GM23338 (cell line): ENCODE data around the gene SLIT1. TPM values are rescaled to one million over a fixed set of nuclear protein-coding genes. Genes with fewer than 3 reads are reported as not detected.

ENCODE experiments used
- ATAC-seq: fragments of 200-7000 bp; cut with Tn5 transposase; 3 replicates; pipeline ENCODE4 v1.9.1; 2020
- DNase-seq: peaks from one replicate; pipeline ENCODE4 v3.0.0-alpha.2; 2015; ENCODE audit warnings: low spot score
- H2AFZ ChIP-seq: fragments of 200-600 bp; sonication (generic); 2 replicates; pipeline ENCODE4 v1.8.0; 2016; ENCODE audit warnings: antibody characterized with exemption, mild to moderate bottlenecking, moderate library complexity
- H3F3A ChIP-seq: fragments of 200-600 bp; sonication (generic); replicated peaks from 2 replicates; pipeline ENCODE4 v1.8.0; 2017; ENCODE audit warnings: antibody characterized with exemption, mixed run types, low read depth
- H3K27ac ChIP-seq: fragments of 200-600 bp; sonication (generic); 2 replicates; pipeline ENCODE4 v1.6.1; 2016; ENCODE audit warnings: low read depth
- H3K27me3 ChIP-seq: fragments of 200-600 bp; sonication (generic); 2 replicates; pipeline ENCODE4 v1.8.0; 2016; ENCODE audit warnings: mild to moderate bottlenecking, mixed run types, moderate library complexity; ENCODE audit not compliant: insufficient read depth
- H3K36me3 ChIP-seq: fragments of 200-600 bp; sonication (generic); 2 replicates; pipeline ENCODE4 v1.8.0; 2016; ENCODE audit warnings: mild to moderate bottlenecking; ENCODE audit not compliant: insufficient read depth
- H3K4me1 ChIP-seq: fragments of 200-600 bp; sonication (generic); 2 replicates; pipeline ENCODE4 v1.8.0; 2016; ENCODE audit warnings: mild to moderate bottlenecking, moderate library complexity; ENCODE audit not compliant: insufficient read depth
- H3K4me2 ChIP-seq: fragments of 200-600 bp; sonication (generic); 2 replicates; pipeline ENCODE4 v1.7.1; 2017; ENCODE audit warnings: mixed run types
- H3K4me3 ChIP-seq: fragments of 200-600 bp; sonication (generic); 2 replicates; pipeline ENCODE4 v1.6.1; 2016; ENCODE audit warnings: mixed run types
- H3K79me2 ChIP-seq: fragments of 200-600 bp; sonication (generic); replicated peaks from 2 replicates; pipeline ENCODE4 v1.8.0; 2017; ENCODE audit warnings: mild to moderate bottlenecking; ENCODE audit not compliant: insufficient read depth
- H3K9me2 ChIP-seq: fragments of 200-600 bp; sonication (generic); 2 replicates; pipeline ENCODE4 v1.8.0; 2017; ENCODE audit not compliant: insufficient read depth
- H4K20me1 ChIP-seq: fragments of 200-600 bp; sonication (generic); replicated peaks from 2 replicates; pipeline ENCODE4 v1.8.0; 2017; ENCODE audit warnings: mild to moderate bottlenecking; ENCODE audit not compliant: insufficient read depth
- H3K27ac Mint-ChIP-seq: 2 replicates; pipeline ENCODE4 v1.8.0; 2020; ENCODE audit warnings: inconsistent platforms, mild to moderate bottlenecking, moderate library complexity, mixed read lengths
- H3K27me3 Mint-ChIP-seq: 3 replicates; pipeline ENCODE4 v1.8.0; 2022; ENCODE audit warnings: low read depth, mild to moderate bottlenecking, moderate library complexity, mixed read lengths, inconsistent platforms; ENCODE audit not compliant: insufficient read depth, poor library complexity
- H3K36me3 Mint-ChIP-seq: 3 replicates; pipeline ENCODE4 v1.8.0; 2021; ENCODE audit warnings: low read depth, mild to moderate bottlenecking, inconsistent platforms, moderate library complexity, mixed read lengths
- H3K4me1 Mint-ChIP-seq: 3 replicates; pipeline ENCODE4 v1.8.0; 2020; ENCODE audit warnings: mild to moderate bottlenecking, inconsistent platforms, mixed read lengths
- H3K4me3 Mint-ChIP-seq: 3 replicates; pipeline ENCODE4 v1.8.0; 2021; ENCODE audit warnings: moderate library complexity, mild to moderate bottlenecking, inconsistent platforms, mixed read lengths
- H3K9me3 Mint-ChIP-seq: 3 replicates; pipeline ENCODE4 v1.8.0; 2020; ENCODE audit warnings: moderate library complexity, mild to moderate bottlenecking, inconsistent platforms, mixed read lengths
- CREB1 ChIP-seq: fragments of 250-450 bp; sonication (Bioruptor Pico); IDR thresholded peaks from 2 replicates; pipeline ENCODE4 v1.5.0; 2020; ENCODE audit warnings: low read depth, mild to moderate bottlenecking, moderate library complexity
- EZH2 ChIP-seq: fragments of 200-600 bp; sonication (generic); IDR thresholded peaks from one replicate; pipeline ENCODE4 v1.8.0; 2017; ENCODE audit warnings: antibody characterized with exemption, mild to moderate bottlenecking, low read depth; ENCODE audit not compliant: unreplicated experiment
- JUNB ChIP-seq: IDR thresholded peaks from one replicate; pipeline ENCODE4 v1.6.1; 2016; ENCODE audit warnings: antibody characterized with exemption; ENCODE audit not compliant: unreplicated experiment
- NANOG ChIP-seq: IDR thresholded peaks from 2 replicates; pipeline ENCODE4 v1.6.1; 2016; ENCODE audit warnings: antibody characterized with exemption, borderline replicate concordance
- POLR2AphosphoS5 ChIP-seq: IDR thresholded peaks from 2 replicates; pipeline ENCODE4 v1.6.1; 2016; ENCODE audit warnings: antibody characterized with exemption, low read depth
- STAT1 ChIP-seq: IDR thresholded peaks from one replicate; pipeline ENCODE4 v1.6.1; 2016; ENCODE audit warnings: antibody characterized with exemption; ENCODE audit not compliant: unreplicated experiment
- ZNF114 ChIP-seq: fragments of 250-450 bp; sonication (Bioruptor Pico); IDR thresholded peaks from 2 replicates; pipeline ENCODE4 v1.5.0; 2020; ENCODE audit warnings: mild to moderate bottlenecking, moderate library complexity
- ZNF331 ChIP-seq: fragments of 250-450 bp; sonication (Bioruptor Pico); IDR thresholded peaks from 2 replicates; pipeline ENCODE4 v1.5.0; 2020; ENCODE audit warnings: low read depth, mild to moderate bottlenecking, moderate library complexity
- polyA plus RNA-seq: library from polyadenylated mRNA; unstranded; fragments of >200 nt; fragmentation: Nextera tagmentation; extraction: Ambion mirVana; gene quantifications from 2 replicates; pipeline ENCODE4 v1.2.1, GENCODE V29; 2016
- total RNA-seq: library from RNA; depleted of rRNA; stranded (reverse); fragments of >200 nt; shearing (Covaris generic); gene quantifications from 2 replicates; pipeline ENCODE4 v1.2.3, GENCODE V29; 2014
- TF ChIP-seq, protein P1 (sequence below), 2 experiments: fragments of 200-600 bp in 1 of 2; sonication (generic) in 1 of 2; conservative IDR thresholded peaks; 2 replicates each; pipeline versions ENCODE4 v1.5.1 to v1.6.1; 2016 to 2017; ENCODE audit warnings: antibody characterized with exemption in 2 of 2, low read depth in 2 of 2, mild to moderate bottlenecking in 2 of 2, moderate library complexity in 1 of 2
- TF ChIP-seq, protein P2 (sequence below): IDR thresholded peaks from 2 replicates; pipeline ENCODE4 v1.6.1; 2016; ENCODE audit warnings: antibody characterized with exemption
- TF ChIP-seq, protein P3 (sequence below): fragments of 250-450 bp; sonication (Bioruptor Pico); IDR thresholded peaks from 2 replicates; pipeline ENCODE4 v1.5.0; 2020; ENCODE audit warnings: mild to moderate bottlenecking, moderate library complexity

The SLIT1 gene
- total and polyA plus RNA-seq, 2 experiments from 2014 or later: 0.76 to 1.7 TPM

DNA sequence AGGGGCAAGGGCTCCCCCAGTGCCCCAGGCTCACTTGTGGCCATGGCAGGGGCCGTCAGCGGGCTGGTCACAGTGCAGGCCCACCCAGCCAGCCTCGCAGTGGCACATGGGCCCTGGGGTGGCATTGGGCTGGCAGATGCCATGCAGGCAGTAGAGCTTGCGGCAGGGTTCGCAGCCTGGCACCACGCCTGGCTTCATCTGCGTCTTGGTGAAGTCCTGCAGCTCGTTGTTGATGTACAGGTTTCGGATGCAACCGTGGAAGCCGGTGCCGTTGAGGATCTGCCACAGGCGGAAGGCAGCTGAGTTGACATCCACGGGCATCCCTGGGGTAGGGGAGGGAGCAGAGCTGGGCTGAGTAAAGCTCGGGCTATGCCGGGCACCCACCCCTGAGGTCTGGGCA lies 183.1 kb downstream of the SLIT1 start:
- Histone ChIP-seq H3K4me1 (no peaks in the 10 kb centered on the region; the same call in 1 of the 2 replicates), H2AFZ (no peak overlapping the region), H3K27me3 (no peaks in the 10 kb centered on the region), H3K36me3 (no peaks in the 10 kb centered on the region; the same call in 1 of the 2 replicates), H3K4me2 (no peak overlapping the region), H3K79me2 (no peaks in the 10 kb centered on the region), H3K9me2 (no peaks in the 10 kb centered on the region), H3F3A (no peaks in the 10 kb centered on the region), H4K20me1 (no peaks in the 10 kb centered on the region), H3K27ac (no peak overlapping the region), H3K4me3 (no peak overlapping the region)
- TF ChIP-seq POLR2AphosphoS5 (no peak), STAT1 (no peak), CREB1 (CRISPR knock-in tag) (no peak), ZNF114 (CRISPR knock-in tag) (no peak), JUNB (no peak), ZNF331 (CRISPR knock-in tag) (no peak), EZH2 (no peak), NANOG (no peak)
- TF ChIP-seq, protein P1, sequence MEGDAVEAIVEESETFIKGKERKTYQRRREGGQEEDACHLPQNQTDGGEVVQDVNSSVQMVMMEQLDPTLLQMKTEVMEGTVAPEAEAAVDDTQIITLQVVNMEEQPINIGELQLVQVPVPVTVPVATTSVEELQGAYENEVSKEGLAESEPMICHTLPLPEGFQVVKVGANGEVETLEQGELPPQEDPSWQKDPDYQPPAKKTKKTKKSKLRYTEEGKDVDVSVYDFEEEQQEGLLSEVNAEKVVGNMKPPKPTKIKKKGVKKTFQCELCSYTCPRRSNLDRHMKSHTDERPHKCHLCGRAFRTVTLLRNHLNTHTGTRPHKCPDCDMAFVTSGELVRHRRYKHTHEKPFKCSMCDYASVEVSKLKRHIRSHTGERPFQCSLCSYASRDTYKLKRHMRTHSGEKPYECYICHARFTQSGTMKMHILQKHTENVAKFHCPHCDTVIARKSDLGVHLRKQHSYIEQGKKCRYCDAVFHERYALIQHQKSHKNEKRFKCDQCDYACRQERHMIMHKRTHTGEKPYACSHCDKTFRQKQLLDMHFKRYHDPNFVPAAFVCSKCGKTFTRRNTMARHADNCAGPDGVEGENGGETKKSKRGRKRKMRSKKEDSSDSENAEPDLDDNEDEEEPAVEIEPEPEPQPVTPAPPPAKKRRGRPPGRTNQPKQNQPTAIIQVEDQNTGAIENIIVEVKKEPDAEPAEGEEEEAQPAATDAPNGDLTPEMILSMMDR (conservative IDR thresholded peaks at IDR 0.05; ENCODE audit: low read depth in 2 of 2): no peak
- TF ChIP-seq, protein P2, sequence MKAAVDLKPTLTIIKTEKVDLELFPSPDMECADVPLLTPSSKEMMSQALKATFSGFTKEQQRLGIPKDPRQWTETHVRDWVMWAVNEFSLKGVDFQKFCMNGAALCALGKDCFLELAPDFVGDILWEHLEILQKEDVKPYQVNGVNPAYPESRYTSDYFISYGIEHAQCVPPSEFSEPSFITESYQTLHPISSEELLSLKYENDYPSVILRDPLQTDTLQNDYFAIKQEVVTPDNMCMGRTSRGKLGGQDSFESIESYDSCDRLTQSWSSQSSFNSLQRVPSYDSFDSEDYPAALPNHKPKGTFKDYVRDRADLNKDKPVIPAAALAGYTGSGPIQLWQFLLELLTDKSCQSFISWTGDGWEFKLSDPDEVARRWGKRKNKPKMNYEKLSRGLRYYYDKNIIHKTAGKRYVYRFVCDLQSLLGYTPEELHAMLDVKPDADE: no peak
- TF ChIP-seq, protein P3, sequence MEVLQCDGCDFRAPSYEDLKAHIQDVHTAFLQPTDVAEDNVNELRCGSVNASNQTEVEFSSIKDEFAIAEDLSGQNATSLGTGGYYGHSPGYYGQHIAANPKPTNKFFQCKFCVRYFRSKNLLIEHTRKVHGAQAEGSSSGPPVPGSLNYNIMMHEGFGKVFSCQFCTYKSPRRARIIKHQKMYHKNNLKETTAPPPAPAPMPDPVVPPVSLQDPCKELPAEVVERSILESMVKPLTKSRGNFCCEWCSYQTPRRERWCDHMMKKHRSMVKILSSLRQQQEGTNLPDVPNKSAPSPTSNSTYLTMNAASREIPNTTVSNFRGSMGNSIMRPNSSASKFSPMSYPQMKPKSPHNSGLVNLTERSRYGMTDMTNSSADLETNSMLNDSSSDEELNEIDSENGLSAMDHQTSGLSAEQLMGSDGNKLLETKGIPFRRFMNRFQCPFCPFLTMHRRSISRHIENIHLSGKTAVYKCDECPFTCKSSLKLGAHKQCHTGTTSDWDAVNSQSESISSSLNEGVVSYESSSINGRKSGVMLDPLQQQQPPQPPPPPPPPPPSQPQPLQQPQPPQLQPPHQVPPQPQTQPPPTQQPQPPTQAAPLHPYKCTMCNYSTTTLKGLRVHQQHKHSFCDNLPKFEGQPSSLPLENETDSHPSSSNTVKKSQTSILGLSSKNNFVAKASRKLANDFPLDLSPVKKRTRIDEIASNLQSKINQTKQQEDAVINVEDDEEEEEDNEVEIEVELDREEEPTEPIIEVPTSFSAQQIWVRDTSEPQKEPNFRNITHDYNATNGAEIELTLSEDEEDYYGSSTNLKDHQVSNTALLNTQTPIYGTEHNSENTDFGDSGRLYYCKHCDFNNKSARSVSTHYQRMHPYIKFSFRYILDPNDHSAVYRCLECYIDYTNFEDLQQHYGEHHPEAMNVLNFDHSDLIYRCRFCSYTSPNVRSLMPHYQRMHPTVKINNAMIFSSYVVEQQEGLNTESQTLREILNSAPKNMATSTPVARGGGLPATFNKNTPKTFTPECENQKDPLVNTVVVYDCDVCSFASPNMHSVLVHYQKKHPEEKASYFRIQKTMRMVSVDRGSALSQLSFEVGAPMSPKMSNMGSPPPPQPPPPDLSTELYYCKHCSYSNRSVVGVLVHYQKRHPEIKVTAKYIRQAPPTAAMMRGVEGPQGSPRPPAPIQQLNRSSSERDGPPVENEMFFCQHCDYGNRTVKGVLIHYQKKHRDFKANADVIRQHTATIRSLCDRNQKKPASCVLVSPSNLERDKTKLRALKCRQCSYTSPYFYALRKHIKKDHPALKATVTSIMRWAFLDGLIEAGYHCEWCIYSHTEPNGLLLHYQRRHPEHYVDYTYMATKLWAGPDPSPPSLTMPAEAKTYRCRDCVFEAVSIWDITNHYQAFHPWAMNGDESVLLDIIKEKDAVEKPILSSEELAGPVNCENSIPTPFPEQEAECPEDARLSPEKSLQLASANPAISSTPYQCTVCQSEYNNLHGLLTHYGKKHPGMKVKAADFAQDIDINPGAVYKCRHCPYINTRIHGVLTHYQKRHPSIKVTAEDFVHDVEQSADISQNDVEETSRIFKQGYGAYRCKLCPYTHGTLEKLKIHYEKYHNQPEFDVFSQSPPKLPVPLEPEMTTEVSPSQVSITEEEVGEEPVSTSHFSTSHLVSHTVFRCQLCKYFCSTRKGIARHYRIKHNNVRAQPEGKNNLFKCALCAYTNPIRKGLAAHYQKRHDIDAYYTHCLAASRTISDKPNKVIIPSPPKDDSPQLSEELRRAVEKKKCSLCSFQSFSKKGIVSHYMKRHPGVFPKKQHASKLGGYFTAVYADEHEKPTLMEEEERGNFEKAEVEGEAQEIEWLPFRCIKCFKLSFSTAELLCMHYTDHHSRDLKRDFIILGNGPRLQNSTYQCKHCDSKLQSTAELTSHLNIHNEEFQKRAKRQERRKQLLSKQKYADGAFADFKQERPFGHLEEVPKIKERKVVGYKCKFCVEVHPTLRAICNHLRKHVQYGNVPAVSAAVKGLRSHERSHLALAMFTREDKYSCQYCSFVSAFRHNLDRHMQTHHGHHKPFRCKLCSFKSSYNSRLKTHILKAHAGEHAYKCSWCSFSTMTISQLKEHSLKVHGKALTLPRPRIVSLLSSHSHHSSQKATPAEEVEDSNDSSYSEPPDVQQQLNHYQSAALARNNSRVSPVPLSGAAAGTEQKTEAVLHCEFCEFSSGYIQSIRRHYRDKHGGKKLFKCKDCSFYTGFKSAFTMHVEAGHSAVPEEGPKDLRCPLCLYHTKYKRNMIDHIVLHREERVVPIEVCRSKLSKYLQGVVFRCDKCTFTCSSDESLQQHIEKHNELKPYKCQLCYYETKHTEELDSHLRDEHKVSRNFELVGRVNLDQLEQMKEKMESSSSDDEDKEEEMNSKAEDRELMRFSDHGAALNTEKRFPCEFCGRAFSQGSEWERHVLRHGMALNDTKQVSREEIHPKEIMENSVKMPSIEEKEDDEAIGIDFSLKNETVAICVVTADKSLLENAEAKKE (CRISPR knock-in tag): no peak
- H3K4me3 Mint-ChIP-seq: no peak overlapping the region
- H3K27ac Mint-ChIP-seq: no peak overlapping the region
- H3K27me3 Mint-ChIP-seq: peaks cover 2% of the 10 kb centered on the region
- DNase-seq: no peak
- no peak for ATAC-seq
- H3K4me1 Mint-ChIP-seq: peaks cover 8% of the 10 kb centered on the region
- peaks cover 13% of the 10 kb centered on the region; the same call in 2 of the 3 replicates for H3K9me3 Mint-ChIP-seq
- peaks cover 9% of the 10 kb centered on the region; the same call in 2 of the 3 replicates for H3K36me3 Mint-ChIP-seq
